ENCODE measurements around the gene PLPPR5. TPM values are rescaled to one million over a fixed set of nuclear protein-coding genes. Genes with fewer than 3 reads are reported as not detected.

Gene PLPPR5
- total and polyA plus RNA-seq, 10 of the 15 experiments (the other 5 are each of a cell fraction or from before 2014, with no cell fraction given) = under 0.01 to 0.11 (median 0.02) TPM; not detected in 7

DNA sequence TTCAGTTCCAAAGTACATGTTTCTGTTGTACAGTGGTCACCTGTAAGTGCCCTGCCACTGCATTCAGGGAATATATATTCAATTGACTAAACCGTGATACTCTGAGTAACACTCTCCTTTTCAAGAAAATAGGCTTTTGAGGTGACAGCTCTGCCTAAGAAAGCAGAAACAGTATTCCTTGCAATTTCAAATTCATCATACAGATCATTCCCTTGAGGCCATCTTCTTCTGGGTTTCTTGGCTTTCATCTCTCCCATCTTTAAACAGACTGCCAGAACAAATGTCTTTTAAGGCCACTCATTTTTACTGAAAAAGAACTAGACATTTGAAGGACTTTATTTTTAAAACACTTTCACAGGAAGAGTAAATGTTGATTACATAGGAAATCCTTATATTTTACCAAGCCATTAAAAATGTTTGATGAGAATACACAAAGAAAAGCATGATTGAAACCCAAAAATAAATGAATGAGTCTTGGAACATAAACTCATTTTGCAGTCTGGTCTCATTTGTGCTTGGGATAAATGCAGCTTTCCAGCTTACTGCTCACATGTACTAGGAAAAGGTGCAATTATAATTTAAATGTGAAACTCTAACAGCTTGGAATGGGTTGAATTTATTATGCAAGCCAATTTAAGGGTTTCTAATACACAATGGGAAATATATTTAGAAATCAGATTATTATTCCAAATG is 34.7 kb downstream of the PLPPR5 start:
- H4K20me1 ChIP-seq (ENCODE audit: control insufficient read depth, insufficient read depth) = no peaks in the 10 kb centered on the region
- DNase-seq (ENCODE audit: low read depth, low spot score) = no peak
- H3K36me3 ChIP-seq (ENCODE audit: control insufficient read depth in 2 of 2, insufficient read depth in 2 of 2, low read length in 1 of 2) = no peaks in the 10 kb centered on the region
- H3K4me3 ChIP-seq = no peak overlapping the region
- in situ Hi-C loops (cut with MboI) = no loop called here
- no peaks in the 10 kb centered on the region for H3K27me3 ChIP-seq (replicated peaks in 1 of 2; ENCODE audit: control insufficient read depth in 2 of 2, insufficient read depth in 2 of 2, low read length in 1 of 2)
- no peak overlapping the region for H2AFZ ChIP-seq (ENCODE audit: control insufficient read depth, low read depth, low read length)
- H3K9ac ChIP-seq (ENCODE audit: control insufficient read depth, insufficient read depth, low read length) = no peak overlapping the region
- no TSS peak for BruUV-seq (replicated peaks)
- WGBS (ENCODE audit: insufficient coverage, insufficient replicate concordance, low lambda C conversion rate, missing lambda C conversion rate) = 6% methylated on average over 1 of the region's 1 CpG
- ChIA-PET SMC1A (ENCODE audit: uncharacterized antibody, unreplicated experiment) (no interaction called here), POLR2A (no interaction called here), CTCF (no interaction called here), RAD21 (ENCODE audit: unreplicated experiment) (no interaction called here)
- H3K4me2 ChIP-seq (ENCODE audit: control insufficient read depth, insufficient read depth) = no peak overlapping the region
- no peaks in the 10 kb centered on the region for H3K79me2 ChIP-seq (ENCODE audit: control insufficient read depth, insufficient read depth, low read length)
- H3K9me3 ChIP-seq (replicated peaks; ENCODE audit: control insufficient read depth, insufficient read depth, low read length) = no peaks in the 10 kb centered on the region
- intact Hi-C loops (cut with micrococcal nuclease; ENCODE audit: unreplicated experiment) = no loop called here
- ATAC-seq = no peak
- FAIRE-seq = no peak
- H3K4me1 ChIP-seq (ENCODE audit: control insufficient read depth, insufficient read depth, low read length) = no peaks in the 10 kb centered on the region
- no peak overlapping the region for H3K27ac ChIP-seq (ENCODE audit: control insufficient read depth, insufficient read depth)
- TF ChIP-seq MXI1 (IDR thresholded peaks at IDR 0.05; ENCODE audit: low read depth, low read length) (no peak), HDAC2 (IDR thresholded peaks at IDR 0.05) (no peak), HDGF (IDR thresholded peaks at IDR 0.05) (no peak), KAT2A (conservative IDR thresholded peaks at IDR 0.05; ENCODE audit: control insufficient read depth, low read depth, low read length) (no peak), PKNOX1 (IDR thresholded peaks at IDR 0.05) (no peak), ATF7 (IDR thresholded peaks at IDR 0.05; ENCODE audit: low read depth) (no peak), POLR2AphosphoS2 (IDR thresholded peaks at IDR 0.05; ENCODE audit: low read depth, low read length) (no peak), CBFB (IDR thresholded peaks at IDR 0.05; ENCODE audit: low read depth) (no peak), E4F1 (IDR thresholded peaks at IDR 0.05; ENCODE audit: borderline replicate concordance, partially characterized antibody) (no peak), IRF3 (IDR thresholded peaks at IDR 0.05) (no peak), RBBP5 (conservative IDR thresholded peaks at IDR 0.05) (no peak), SIX5 (IDR thresholded peaks at IDR 0.05; ENCODE audit: low read depth, low read length, severe bottlenecking) (no peak)
- TF ChIP-seq, protein P1, sequence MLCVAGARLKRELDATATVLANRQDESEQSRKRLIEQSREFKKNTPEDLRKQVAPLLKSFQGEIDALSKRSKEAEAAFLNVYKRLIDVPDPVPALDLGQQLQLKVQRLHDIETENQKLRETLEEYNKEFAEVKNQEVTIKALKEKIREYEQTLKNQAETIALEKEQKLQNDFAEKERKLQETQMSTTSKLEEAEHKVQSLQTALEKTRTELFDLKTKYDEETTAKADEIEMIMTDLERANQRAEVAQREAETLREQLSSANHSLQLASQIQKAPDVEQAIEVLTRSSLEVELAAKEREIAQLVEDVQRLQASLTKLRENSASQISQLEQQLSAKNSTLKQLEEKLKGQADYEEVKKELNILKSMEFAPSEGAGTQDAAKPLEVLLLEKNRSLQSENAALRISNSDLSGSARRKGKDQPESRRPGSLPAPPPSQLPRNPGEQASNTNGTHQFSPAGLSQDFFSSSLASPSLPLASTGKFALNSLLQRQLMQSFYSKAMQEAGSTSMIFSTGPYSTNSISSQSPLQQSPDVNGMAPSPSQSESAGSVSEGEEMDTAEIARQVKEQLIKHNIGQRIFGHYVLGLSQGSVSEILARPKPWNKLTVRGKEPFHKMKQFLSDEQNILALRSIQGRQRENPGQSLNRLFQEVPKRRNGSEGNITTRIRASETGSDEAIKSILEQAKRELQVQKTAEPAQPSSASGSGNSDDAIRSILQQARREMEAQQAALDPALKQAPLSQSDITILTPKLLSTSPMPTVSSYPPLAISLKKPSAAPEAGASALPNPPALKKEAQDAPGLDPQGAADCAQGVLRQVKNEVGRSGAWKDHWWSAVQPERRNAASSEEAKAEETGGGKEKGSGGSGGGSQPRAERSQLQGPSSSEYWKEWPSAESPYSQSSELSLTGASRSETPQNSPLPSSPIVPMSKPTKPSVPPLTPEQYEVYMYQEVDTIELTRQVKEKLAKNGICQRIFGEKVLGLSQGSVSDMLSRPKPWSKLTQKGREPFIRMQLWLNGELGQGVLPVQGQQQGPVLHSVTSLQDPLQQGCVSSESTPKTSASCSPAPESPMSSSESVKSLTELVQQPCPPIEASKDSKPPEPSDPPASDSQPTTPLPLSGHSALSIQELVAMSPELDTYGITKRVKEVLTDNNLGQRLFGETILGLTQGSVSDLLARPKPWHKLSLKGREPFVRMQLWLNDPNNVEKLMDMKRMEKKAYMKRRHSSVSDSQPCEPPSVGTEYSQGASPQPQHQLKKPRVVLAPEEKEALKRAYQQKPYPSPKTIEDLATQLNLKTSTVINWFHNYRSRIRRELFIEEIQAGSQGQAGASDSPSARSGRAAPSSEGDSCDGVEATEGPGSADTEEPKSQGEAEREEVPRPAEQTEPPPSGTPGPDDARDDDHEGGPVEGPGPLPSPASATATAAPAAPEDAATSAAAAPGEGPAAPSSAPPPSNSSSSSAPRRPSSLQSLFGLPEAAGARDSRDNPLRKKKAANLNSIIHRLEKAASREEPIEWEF (IDR thresholded peaks at IDR 0.05; ENCODE audit: insufficient replicate concordance, low read depth, low read length) = no peak

All from GM12878 (cell line).